ENCODE data around the gene IL17REL.

IL17REL gene

DNA sequence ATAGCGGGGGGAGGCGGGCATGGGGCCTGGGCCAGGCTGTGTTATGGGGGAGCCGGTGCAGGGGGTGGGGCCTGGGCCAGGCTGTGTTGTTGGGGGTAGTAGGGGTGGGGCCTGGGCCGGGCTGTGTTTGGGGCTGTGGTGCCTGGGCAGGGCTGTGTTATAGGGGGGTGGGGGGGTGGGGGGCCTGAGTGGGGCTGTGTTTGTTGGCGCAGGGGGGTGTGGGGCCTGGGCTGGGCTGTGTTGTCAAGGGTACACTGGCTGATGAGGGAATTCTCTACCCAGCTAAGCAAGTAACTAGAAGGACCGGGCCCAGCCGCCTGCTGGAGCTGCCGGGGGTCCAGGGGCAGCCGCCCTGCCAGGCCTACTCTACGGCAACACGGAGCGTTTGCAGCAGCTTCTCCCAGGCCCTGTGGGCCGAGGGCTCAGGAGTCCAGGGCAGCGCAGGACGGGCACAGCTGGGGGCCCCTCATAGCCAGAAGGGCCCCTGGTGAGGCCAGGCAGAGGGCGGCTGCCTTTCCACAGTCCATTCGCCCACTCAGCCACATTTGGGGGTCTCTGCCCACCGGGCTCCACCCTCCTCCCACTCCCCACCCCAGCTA, 62.1 kb downstream of the IL17REL start:
- H3K27ac ChIP-seq, result peak overlapping the region; percentile 92
- TF ChIP-seq, protein P1, sequence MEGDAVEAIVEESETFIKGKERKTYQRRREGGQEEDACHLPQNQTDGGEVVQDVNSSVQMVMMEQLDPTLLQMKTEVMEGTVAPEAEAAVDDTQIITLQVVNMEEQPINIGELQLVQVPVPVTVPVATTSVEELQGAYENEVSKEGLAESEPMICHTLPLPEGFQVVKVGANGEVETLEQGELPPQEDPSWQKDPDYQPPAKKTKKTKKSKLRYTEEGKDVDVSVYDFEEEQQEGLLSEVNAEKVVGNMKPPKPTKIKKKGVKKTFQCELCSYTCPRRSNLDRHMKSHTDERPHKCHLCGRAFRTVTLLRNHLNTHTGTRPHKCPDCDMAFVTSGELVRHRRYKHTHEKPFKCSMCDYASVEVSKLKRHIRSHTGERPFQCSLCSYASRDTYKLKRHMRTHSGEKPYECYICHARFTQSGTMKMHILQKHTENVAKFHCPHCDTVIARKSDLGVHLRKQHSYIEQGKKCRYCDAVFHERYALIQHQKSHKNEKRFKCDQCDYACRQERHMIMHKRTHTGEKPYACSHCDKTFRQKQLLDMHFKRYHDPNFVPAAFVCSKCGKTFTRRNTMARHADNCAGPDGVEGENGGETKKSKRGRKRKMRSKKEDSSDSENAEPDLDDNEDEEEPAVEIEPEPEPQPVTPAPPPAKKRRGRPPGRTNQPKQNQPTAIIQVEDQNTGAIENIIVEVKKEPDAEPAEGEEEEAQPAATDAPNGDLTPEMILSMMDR (conservative IDR thresholded peaks at IDR 0.05), result no peak

DNA sequence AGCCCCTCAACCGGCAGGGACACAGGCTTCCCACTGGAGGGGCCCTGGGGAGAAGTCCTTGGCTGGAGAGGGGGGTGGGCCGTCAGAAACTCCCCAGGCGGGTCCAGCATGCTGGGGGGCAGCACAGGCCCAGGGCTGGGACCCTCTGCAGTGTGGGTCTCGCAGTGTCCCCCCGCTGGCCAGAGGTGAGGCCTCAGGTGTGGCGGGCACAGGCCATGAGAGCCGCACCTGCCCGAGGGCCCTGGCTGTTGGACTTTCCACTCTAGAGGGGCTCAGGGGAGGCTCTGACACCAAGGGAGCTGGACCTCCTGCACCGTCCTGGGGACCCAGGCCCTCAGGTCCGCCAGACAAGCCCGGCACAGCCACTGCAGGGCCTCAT, 62.7 kb downstream of the IL17REL start:
- peak overlapping the region; percentile 92 for H3K27ac ChIP-seq
- TF ChIP-seq, protein P1 (conservative IDR thresholded peaks at IDR 0.05), result no peak

DNA sequence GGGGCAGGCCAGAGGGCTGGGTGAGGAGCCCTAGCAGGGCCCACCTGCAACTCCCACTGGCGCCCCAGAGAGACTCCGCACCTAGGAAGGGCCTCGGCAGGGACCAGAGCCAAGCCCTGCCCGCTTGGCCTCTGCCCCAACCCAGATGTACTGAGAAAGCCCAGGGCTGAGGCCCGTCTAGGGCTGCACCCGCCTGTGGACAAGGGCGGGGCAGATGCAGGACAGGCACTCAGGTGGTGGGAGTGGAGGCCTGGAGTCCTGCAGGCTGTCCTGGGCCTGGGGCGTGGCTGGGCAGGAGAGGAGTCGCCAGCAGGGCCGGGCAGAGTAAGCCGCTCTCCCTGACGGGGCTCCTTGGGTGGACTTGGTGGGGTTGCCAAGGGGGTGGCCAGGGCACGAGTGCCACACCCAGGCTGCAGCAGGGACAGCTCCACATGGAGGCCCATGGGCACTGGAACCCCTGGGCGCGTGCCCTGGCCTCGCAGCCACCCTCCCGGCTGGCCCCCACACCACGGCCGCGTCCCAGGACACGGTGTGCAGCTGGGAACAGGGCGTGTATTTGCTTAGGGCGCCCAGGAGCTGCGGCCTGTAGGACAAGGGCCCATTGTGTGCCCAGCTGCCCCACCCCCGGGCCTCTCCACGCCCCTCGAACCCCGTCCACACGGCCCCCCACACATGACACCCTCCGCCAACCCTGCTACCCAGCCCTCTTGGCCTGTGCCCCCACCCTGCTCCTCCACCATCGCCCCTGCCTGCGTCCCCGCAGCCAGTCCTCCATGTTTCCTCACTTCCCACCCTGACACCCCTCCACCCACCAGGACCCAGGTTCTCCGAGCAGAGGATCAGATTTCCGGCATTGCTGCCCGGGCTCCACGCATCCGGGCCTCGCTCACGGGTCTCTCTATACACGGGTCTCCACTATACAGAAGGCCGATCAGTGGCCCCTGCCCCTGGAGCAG, 63.3 kb downstream of the IL17REL start:
- peak overlapping the region; percentile 92 for H3K27ac ChIP-seq
- TF ChIP-seq, protein P1 (conservative IDR thresholded peaks at IDR 0.05), result no peak

DNA sequence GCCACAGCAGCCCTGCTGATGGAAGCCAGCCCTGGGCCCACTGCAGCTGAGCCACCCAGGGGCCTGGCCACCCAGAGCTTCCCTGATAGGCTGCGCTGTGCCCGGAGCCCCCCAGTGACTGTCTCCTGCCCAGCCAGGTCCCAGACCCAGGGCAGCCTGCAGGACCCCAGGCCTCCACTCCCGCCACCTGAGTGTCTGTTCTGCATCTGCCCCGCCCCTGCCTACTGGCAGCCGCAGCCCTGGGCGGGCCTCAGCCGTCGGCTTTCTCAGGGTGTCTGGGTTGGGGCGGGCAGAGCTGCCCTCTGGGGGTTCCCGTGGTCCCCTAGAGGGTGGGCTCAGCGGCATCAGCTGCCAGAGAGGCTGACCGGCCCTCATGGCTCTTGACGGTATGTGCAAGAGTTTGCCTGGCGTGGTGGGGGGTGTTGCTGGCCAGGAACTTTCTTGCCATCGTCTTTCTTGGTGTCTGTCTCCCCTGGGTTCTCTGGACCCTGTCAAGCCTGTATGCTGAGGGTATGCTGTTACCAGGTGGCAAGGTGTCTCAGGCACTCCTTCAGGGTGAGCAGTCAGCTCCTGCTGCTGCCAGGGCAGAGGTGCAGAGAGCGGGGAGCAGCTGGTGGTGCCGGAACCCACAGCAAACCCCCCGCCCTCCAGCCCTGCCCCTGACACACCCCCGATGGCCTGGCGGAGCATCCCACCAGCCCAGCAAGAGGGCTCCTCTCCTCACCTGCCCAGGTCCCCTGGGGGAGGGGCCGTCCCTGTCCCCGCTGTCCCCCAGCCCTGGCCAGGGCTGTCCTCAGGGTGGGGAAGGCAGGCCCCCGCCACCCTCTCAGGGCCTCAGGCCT, 64.2 kb downstream of the IL17REL start:
- H3K27ac ChIP-seq, result peak overlapping the region; percentile 92
- TF ChIP-seq, protein P1 (conservative IDR thresholded peaks at IDR 0.05), result no peak

DNA sequence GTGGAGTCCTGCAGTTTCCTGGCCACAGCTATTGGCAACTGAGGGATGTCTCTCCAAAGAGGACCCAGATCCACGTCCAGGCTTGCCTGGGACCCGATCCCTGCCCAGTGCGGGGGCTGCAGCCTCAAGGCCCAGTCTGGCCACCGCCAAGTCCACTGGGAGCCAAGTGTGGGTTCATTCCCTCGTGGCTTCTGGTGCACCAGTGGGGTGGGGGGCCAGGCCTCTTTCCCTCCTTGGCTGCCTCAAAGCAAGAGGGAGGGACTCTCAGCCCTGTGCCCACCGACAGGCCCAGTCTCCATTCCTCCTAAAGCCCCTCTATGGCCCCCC, 65.3 kb downstream of the IL17REL start:
- H3K27ac ChIP-seq, result peak overlapping the region; percentile 92; the same call in 1 of the 2 replicates
- TF ChIP-seq, protein P1 (conservative IDR thresholded peaks at IDR 0.05), result no peak

DNA sequence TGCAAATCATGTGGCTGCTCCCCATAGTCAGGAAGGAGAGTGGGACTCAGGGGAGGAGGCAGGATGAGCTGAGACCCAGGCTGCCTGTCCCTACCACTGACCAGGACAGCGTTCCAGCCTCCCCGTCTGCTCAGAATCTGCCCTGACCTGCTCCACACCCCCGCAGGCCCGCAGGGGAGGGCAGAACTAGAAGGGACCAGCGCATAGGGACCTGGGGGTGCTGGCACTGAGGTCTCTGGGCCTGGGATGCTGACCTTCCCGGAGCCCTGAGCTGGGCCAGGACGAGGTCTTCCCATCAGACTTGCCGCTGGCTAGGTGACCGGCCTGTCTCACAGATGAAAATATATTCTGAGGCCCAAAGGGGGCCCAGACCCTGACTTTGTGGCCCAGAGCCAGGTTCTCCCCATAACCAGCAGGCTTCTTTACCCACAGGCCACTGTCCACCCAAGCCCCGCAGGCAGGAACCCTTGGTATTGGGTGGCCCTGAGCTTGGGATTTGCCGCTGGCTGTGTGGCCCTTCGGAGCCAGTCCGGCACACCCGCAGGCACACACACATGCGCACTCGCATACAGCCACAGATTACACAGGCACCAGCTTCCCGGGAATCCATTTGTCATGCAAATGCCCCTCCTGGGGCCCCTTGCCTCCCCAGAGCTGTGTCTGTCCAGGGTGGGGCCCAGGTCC, 65.8 kb downstream of the IL17REL start:
- TF ChIP-seq, protein P1 (conservative IDR thresholded peaks at IDR 0.05), result no peak
- H3K27ac ChIP-seq, result peak overlapping the region; percentile 92

DNA sequence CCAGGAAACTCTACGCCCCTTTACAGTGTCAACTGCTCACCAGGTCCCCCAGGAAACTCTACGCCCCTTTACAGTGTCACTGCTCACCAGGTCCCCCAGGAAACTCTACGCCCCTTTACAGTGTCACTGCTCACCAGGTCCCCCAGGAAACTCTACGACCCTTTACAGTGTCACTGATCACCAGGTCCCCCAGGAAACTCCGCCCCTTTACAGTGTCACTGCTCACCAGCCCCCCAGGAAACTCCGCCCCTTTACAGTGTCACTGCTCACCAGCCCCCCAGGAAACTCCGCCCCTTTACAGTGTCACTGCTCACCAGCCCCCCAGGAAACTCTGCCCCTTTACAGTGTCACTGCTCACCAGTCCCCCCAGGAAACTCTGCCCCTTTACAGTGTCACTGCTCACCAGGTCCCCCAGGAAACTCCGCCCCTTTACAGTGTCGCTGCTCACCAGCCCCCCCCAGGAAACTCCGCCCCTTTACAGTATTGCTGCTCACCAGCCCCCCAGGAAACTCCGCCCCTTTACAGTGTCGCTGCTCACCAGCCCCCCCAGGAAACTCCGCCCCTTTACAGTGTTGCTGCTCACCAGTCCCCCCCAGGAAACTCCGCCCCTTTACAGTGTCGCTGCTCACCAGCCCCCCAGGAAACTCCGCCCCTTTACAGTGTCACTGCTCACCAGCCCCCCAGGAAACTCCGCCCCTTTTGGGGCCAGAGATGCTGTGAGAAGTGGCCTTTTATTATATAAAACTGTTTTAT, 67.3 kb downstream of the IL17REL start:
- H3K27ac ChIP-seq, result peak overlapping the region; percentile 59

Data from VCaP (cell line).